ENCODE data around the gene ERMP1. TPM values are rescaled to one million over a fixed set of nuclear protein-coding genes. Genes with fewer than 3 reads are reported as not detected.
"Not testable (repeated sequence)": the region's sequence is repeated elsewhere in the genome, so short reads cannot be mapped to it uniquely, and the experiment has no call there.

The ERMP1 gene
- total RNA-seq, 2 donors from 2014 or later, result 7.0 to 8.5 TPM

DNA sequence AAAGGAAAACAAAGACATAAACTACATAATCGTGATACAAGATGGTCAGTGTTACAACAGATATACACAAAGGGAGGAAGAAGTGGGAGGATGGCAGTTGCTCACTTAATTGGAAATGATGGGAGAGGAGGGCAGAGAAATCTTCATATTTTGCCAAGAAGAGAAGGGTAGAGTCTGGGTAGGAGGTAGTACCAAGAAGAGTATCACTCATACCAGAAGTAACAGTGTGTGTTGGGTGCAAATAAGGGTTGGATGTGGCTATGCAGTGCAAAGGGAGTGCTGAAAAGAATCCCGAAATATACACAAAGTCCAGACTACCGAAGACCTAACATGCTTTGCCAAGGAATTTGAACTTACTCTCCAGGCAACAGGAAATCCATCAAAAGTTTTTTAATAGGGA lies 41.0 kb downstream of the ERMP1 start:
- intact Hi-C loops (cut with DNase I), result no loop called here
- no peak for DNase-seq (ENCODE audit: low spot score)

DNA sequence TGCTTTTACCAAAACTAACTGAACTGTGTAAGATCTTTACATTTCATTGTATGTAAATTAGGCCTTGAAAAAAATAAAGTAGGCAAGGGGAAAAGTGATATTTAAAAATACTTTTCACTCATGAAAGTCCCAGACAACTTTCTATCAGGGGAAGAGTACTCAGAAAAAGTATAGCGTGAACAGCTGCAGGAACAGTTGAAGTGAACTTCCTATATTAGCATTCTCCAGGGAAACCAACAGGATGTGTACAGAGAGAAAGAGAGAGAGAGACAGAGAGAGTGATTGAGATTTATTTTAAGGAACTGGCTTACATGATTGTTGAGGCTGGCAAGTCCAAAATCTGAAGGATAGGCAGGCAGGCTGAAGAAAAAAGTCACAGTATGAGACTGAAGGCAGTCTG lies 42.0 kb downstream of the ERMP1 start:
- DNase-seq (ENCODE audit: low spot score), result no peak
- intact Hi-C loops (cut with DNase I), result no loop called here

DNA sequence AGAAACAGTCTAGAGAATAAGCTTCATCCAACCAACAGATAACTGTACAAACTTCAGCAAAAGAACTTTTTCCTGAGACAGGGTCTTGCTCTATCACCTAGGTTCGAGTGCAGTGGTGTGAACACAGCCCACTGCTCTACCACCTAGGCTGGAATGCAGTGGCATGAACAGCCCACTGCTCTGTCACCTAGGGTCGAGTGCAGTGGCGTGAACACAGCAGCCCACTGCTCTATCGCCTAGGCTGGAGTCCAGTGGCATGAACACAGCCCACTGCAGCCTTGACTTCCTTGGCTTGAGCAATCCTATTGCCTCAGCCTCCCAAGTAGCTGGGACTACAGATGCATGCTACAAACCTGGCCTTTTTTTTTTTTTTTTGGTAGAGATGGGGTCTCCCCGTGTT lies 43.4 kb downstream of the ERMP1 start:
- DNase-seq (ENCODE audit: low spot score), result no peak
- intact Hi-C loops (cut with DNase I), result no loop called here

DNA sequence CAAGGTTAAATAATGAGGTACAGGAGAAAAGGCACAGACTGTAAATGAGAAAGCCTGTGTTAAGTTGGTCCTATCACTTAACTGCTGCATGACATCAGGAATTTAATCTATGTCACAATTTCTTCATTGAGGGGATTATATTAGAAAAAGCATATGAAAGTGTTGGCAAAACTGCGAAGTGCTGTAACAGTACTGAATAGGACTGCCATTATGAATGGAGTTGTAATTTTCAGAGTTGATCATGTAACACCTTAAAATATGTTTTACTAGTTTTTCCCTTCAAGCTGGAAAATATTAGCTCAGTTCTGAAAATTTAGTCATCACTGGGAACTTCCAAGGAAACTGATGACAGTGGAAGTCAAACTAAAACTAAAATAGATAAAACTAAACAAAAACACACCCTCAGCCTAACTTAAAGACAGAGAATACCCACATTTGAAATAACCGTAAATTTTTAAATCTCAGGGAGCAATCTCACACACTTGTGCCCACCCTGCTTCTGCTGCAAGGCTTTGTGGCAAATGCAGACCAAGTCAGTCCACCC lies 45.1 kb downstream of the ERMP1 start:
- no peak for DNase-seq (ENCODE audit: low spot score)
- intact Hi-C loops (cut with DNase I), result no loop called here

DNA sequence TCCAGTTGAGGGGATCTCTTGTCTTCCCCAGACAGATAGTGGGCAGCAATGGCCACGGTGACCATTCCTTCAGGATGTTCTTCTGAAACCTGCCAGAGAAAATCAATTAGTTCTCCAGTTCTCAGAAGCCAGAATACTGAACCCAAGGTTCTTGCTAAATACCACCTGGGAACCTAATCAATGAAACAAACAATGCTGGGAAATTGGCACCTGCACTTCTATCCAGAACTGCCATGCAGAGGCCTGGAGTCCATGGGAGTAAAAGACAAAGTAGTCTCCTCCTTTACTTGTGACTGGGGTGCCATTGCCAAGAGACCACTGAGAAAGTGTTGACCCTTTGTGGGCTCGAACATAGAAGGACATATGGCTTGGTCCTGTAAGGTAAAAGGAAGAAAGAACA lies 45.7 kb downstream of the ERMP1 start:
- intact Hi-C loops (cut with DNase I), result no loop called here
- DNase-seq (ENCODE audit: low spot score), result no peak

DNA sequence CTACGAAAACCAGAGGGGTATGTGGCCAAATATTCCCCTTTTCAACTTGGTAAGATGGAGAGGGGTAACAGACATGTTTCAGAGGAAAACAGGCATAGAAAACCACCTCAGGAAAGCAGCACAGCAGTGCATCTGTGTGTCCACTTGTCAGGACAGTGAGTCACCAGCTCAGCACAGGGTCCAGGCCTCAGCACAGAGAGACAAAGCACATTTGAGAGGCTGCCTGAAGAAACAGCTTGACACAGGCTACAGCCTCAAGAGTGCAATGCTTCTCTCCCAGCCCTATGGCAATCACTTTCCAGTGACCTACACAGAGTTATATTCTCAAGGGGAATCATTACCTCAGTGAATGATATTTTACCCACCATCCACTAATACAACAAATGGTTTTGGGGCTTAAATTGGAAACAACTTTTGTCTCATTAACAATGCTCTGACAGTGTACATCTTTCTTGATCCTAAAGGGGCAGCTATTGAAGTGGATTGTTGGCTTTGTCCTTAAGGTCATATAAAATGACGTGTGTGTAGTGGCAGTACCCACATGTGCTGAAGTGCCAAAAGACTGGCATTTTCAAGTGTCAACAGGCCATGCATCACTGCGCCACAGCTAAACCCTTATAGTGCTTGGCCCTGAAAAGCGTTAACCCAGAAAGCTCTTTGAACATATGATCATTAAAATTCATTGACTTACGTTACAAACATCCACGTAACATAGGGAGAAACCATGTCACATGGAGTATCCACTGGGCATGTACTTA lies 46.4 kb downstream of the ERMP1 start:
- intact Hi-C loops (cut with DNase I), result no loop called here
- no peak for DNase-seq (ENCODE audit: low spot score)

DNA sequence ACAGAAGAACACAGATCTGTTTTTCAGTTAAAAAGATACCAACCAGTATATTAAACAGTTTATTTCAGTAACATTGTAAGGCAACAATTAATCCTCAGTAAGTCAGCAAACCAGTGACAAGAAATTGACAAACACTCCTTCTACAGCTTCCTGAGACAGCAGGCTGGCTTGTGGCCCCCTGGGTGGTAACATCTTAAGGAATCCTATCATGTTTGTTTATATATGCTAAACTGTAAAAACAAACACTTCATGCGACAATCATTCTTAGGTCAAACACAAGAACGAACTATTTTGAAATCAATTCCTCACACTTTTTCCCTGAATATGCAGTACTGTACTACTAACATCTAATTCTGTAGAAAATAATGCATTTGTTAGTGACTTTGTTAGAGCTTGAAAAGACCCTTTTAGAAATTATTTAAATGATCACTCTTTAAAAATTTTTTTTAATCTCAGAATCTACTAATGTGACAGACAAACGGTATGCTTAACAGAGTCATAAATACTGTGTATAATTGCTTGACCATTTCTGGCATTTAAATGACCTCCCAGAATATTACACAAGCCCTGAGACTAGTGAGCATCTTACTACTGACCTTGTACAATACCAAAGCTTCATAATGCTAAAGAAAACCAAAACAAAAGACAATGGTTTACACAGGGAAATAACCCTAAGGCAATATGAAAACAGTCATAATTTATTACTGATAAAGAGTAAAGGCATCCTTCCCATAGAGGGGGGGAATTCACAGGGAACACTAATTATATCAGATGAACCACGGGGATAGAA lies 48.2 kb downstream of the ERMP1 start:
- intact Hi-C loops (cut with DNase I), result no loop called here
- no peak for DNase-seq (ENCODE audit: low spot score)

DNA sequence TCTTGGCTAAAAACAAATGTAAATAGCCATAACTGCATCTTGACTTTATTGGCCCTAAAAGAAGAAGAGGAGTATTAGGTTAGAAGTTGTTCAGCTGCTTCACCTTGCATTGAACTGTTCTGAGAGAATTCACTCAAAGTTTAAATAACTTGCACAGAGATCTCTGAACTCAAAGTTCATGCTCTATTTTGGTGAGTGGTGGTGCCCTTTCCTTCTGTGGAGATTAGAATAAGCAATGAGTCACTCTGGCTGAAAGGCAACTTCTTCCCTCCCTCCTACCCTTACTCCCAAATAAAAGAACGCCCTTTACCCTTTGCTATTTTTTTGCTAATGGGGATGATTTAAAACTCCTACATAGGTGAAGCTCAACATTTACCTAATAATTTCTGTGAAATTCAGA lies 48.9 kb downstream of the ERMP1 start:
- intact Hi-C loops (cut with DNase I), result no loop called here
- DNase-seq (ENCODE audit: low spot score), result no peak

DNA sequence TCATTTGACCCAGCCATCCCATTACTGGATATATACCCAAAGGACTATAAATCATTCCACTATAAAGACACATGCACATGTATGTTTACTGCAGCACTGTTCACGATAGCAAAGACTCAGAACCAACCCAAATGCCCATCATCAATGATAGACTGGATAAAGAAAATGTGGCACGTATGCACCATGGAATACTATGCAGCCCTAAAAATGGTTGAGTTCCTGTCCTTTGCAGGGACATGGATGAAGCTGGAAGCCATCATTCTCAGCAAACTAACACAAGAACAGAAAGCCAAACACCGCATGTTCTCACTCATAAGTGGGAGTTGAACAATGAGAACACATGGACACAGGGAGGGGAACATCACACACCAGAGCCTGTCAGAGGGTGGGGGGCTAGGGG lies 49.5 kb downstream of the ERMP1 start:
- intact Hi-C loops (cut with DNase I); DNase-seq (ENCODE audit: low spot score): not testable (repeated sequence)

DNA sequence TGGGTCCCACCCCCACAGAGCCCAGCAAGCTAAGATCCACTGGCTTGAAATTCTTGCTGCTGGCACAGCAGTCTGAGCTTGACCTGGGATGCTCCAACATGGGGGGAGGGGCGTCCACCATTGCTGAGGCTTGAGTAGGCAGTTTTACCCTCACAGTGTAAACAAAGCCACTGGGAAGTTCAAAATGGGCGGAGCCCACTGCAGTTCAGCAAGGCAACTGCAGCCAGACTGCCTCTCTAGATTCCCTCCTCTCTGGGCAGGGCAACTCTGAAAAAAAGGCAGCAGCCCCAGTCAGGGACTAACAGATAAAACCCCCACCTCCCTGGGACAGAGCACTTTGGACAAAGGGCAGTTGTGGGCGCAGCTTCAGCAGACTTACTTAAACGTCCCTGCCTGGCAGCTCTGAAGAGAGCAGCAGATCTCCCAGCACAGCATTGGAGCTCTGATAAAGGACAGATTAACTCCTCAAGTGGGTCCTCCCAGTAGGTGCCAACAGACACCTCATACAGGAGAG lies 53.2 kb downstream of the ERMP1 start:
- DNase-seq (ENCODE audit: low spot score); intact Hi-C loops (cut with DNase I): not testable (repeated sequence)

DNA sequence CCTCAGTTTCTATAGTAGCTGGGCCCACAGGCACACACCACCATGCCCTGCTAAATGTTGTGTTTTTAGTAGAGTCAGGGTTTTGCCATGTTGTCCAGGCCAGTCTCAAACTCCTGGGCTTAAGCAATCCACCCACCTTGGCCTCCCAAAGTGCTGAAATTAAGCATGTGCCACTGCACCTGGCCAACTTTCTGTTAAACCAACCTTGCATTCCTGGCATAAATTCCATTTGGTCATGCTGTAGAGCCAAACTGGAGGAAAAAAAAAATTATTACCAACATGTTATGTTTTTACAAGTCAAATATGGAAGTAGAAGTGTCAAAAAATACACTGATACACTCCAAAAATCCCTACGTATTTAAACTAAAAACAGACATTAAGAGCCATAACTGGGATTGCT lies 54.1 kb downstream of the ERMP1 start:
- intact Hi-C loops (cut with DNase I), result no loop called here
- no peak for DNase-seq (ENCODE audit: low spot score)

DNA sequence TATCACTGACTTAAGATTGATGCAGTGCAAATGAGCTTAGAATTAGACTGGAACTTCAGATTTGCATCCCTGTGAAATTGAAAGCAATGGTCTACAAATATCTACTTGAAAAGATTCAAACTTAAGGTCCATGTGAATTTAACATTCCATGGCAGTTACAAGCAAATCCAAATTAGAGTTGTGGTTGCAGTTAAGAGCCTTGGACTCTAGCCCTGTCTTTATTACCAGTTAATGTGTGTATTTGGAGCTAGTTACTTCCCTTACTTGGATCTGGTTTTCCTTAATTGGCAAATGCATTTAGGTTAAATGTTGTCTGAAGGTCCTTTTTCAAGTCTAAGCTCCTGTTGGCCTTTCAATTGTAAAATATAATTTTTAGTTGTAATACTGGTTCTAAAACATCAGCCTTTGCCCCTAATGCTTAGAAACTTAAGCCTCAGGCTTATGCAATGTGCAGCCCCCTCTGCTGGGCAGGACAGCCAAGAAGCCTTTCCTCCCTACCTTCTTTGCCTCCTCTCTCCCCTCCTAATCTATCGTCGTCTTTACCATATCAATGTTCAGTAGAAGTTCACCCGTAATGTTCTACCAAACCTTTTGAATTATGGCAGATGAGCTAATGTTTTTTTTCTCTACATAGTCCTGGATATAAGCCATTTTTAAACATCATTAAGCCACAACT lies 59.5 kb downstream of the ERMP1 start:
- intact Hi-C loops (cut with DNase I), result no loop called here
- no peak for DNase-seq (ENCODE audit: low spot score)

DNA sequence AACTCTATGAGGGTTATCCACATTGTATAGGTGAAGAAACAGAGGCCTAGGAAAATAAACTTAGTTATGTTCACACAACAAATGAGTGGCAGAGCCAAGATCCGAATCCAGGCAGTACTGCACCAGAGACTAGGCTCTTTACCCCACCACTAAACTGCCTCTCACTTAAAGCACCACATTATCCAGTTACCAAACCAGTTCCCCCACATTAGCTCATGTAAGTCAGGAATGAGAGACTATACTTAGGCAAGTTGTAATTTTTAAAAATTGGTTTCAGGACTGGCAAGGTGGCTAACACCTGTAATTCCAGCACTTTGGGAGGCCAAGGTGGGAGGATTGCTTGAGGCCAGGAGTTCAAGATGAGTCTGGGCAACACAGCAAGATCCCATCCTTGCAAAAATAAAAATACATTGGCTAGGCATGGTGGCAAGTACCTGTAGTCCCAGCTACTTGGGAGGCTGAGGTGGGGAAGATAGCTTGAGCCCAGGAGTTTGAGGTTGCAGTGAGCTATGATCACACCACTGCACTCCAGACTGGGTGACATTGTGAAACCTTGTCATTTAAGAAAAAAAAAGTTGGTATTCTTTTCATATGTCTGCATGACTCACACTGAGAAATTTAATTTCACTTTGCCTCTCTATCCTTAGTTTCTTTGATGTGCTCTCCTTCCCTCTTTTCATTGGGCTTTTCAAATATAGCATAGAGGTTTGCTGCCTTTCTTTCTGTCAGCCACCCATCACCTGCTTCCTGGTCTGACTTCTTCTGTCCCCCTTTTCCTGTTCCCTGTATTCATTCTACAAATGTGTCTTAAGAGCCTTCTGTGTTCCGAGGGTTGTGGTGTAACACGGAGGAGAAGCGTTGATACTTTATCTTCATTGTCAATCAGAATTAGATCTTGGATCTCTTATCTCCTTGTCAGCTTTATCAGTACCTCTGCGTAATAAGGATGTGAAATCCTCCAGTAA lies 64.7 kb downstream of the ERMP1 start:
- DNase-seq (ENCODE audit: low spot score), result no peak
- intact Hi-C loops (cut with DNase I), result no loop called here

DNA sequence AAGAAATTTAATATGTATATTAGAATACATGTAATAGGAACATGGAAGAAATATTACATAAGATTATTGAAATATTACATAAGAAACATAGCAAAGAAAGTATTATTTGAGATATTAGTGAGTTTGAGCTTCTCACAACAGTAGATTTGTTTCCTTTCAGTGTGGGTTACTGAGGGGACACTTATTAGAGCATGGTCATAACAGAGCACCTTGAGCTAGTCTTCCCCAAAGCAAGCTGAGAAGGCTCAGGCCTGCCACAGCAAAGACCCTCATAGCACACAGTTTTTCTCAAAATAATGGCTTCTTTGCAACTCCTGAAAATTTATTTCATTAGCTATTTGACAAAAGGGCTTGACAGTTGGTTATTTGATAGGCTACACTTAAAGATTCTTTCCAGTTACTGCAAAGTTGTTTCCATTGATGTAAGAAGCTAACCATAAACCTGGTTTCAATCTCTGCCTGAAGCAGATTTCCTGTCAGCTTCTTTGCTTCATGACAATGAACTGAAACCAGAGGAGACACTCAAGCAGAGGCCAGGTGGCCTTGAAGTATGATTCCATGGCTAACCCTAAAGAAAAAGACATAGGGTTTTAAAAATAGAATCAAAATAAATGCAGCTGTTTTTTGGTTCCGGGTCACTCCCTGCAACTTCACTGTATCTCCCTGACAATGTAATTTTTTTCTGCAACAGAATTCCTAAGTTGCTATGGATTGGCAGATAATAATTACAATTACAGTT lies 68.6 kb downstream of the ERMP1 start:
- no peak for DNase-seq (ENCODE audit: low spot score)
- intact Hi-C loops (cut with DNase I), result no loop called here

DNA sequence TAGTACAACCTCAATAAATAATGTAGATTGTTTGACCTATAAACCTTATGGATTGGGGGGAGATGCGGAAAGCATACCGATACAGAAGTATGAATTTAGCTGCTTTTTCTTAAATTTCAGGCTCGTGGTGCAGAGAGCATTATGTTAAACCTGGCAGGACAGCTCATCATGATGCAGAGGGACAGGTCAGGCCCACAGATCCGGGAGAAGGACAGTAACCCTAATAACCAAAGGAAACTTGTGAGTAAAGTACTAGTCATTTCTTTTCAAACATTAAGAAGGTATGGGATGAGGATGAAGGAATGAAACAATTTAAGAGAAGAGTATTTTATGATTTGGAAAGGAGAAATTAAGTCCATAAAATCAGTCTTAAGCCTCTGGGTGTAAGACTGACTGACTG lies 70.5 kb downstream of the ERMP1 start:
- intact Hi-C loops (cut with DNase I), result no loop called here

DNA sequence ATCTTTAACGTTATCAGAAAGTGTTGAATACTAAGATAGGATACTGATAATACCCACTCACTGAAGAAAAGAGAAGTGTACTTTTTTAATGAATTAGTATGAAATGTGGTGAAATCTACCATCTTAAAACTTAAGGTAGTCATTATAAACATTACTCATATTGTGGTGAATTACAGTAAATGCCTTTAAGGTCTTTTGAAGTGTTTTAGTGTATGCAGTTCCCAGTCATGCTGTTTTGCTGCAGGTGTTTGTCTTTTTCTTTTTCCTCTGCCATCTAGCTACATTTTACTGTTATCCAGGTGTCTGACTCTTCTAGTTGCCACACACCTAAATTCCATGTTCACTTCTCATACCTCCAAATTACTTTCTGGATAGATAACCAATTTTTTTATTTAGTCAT lies 72.6 kb downstream of the ERMP1 start:
- no peak for DNase-seq (ENCODE audit: low spot score)

More for the DNA sequence above, 70.5 kb downstream of the ERMP1 start:
- no peak for DNase-seq (ENCODE audit: low spot score)

DNA sequence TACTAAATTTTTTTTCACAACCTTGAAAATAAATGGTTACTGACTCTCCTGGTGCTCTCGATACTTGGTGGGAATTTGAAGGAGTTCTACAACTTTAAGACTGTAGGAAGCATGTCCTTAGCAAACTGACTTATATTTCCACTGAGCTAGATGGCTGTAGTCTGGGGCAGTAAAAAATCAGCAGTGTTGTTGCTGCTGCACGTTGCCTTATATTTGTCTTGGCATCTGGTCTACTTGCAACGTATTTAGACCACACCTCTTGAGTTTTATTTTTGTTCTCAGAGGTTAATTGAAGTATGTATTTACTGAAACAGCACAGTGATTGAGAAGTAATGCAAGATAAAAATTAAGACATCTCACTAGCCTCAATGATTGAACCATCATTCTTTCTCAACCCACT lies 76.3 kb downstream of the ERMP1 start:
- intact Hi-C loops (cut with DNase I), result no loop called here
- DNase-seq (ENCODE audit: low spot score), result no peak

More for the DNA sequence above, 72.6 kb downstream of the ERMP1 start:
- intact Hi-C loops (cut with DNase I), result no loop called here

DNA sequence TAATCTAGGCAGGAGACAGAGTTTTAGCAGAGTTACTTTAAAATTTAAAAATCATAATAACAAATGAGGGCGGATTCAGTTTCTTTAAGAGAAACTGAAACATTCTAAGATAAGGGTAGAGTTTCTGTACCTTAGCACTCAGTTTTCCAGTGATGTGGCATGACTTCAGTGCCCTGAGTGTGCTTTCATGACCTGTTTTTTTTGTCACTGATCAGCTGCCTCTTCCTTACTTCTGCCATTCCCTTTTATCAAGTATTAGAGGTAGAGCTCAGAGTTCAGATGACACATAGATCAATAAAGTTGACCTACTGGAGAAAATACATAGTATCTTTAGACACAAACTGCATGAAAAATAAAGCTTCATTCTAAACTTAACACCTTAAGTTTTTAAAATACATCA lies 82.3 kb downstream of the ERMP1 start:
- intact Hi-C loops (cut with DNase I), result no loop called here
- DNase-seq (ENCODE audit: low spot score), result no peak
